Cardiac muscle cell (in vitro differentiated cells and primary cell): ENCODE results near the gene SPPL3. TPM values are rescaled to one million over a fixed set of nuclear protein-coding genes. Genes with fewer than 3 reads are reported as not detected.

Experiments used
- DNase-seq, 2 donors: peaks; one replicate each; pipeline versions ENCODE4 v3.0.0 to v3.0.0-alpha.2; 2010 to 2017; ENCODE audit warnings: low read depth in 1 of 2, low spot score in 1 of 2
- H3K27ac ChIP-seq: fragments of 200-600 bp; sonication (generic); 2 replicates; pipeline ENCODE4 v1.5.1; 2016
- H3K27me3 ChIP-seq: fragments of 200-600 bp; sonication (generic); 2 replicates; pipeline ENCODE4 v1.6.0; 2016; ENCODE audit warnings: control low read depth
- H3K36me3 ChIP-seq: fragments of 200-600 bp; sonication (generic); 2 replicates; pipeline ENCODE4 v1.5.1; 2016; ENCODE audit warnings: control low read depth
- H3K4me1 ChIP-seq: fragments of 200-600 bp; sonication (generic); 2 replicates; pipeline ENCODE4 v1.8.1; 2017; ENCODE audit warnings: low read depth, mild to moderate bottlenecking, mixed run types
- H3K4me3 ChIP-seq: fragments of 200-600 bp; sonication (generic); 2 replicates; pipeline ENCODE4 v1.5.1; 2016; ENCODE audit warnings: mild to moderate bottlenecking
- H3K9me3 ChIP-seq: fragments of 200-600 bp; sonication (generic); 2 replicates; pipeline ENCODE4 v1.5.1; 2017; ENCODE audit warnings: low read depth, mild to moderate bottlenecking, control low read depth
- CTCF ChIP-seq: IDR thresholded peaks from 2 replicates; pipeline ENCODE4 v1.5.1; 2012; ENCODE audit warnings: low read depth, mild to moderate bottlenecking, low read length
- polyA plus RNA-seq: library from polyadenylated mRNA; unstranded; fragments of >200 nt; fragmentation: Nextera tagmentation; extraction: Ambion mirVana; gene quantifications from 2 replicates; pipeline ENCODE4 v1.2.1, GENCODE V29; 2016
- total RNA-seq: library from RNA; depleted of rRNA; stranded (reverse); fragments of >200 nt; gene quantifications from 2 replicates; pipeline ENCODE4 v1.2.3, GENCODE V29; 2016

The SPPL3 gene
- total and polyA plus RNA-seq, 2 experiments from 2014 or later: 26.9 to 111 TPM

DNA sequence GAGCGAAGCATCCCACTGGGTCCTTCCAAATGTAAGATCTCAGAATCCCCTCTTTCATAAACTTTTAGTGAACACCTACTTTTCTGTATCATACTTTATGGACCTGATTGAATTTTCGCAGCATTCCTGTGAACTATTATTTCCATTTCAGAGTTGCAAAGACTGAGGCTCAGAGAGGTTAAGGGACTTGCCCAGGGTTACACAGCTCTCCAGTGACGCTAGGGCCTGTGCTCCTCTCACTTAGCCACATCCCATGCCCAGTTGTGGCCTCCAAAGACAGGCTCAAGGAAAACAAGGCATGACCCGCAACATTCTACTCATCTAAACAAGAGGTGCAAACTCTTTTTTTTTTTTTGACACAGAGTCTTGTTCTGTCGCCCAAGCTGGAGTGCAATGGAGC, 25.9 kb upstream of the SPPL3 start:
- H3K9me3 ChIP-seq: no peaks in the 10 kb centered on the region
- no peaks in the 10 kb centered on the region for H3K4me1 ChIP-seq
- no peak overlapping the region for H3K27ac ChIP-seq
- DNase-seq: no peak
- no peak for TF ChIP-seq CTCF
- no peak overlapping the region for H3K4me3 ChIP-seq
- H3K36me3 ChIP-seq: no peaks in the 10 kb centered on the region
- H3K27me3 ChIP-seq: no peaks in the 10 kb centered on the region

- Histone ChIP-seq H3K4me3 (no peak overlapping the region), H3K36me3 (no peaks in the 10 kb centered on the region), H3K9me3 (no peaks in the 10 kb centered on the region), H3K27me3 (no peaks in the 10 kb centered on the region), H3K4me1 (no peaks in the 10 kb centered on the region), H3K27ac (no peak overlapping the region)
- peak in 1 of 2 donors; percentile 20 for DNase-seq
- no peak for TF ChIP-seq CTCF
These were observed 24.9 kb upstream of the SPPL3 start for GRCh38 chr12:120928864-120929652.

- no peak for DNase-seq
- Histone ChIP-seq H3K4me1 (no peaks in the 10 kb centered on the region), H3K27ac (no peak overlapping the region), H3K9me3 (no peaks in the 10 kb centered on the region), H3K4me3 (no peak overlapping the region), H3K27me3 (no peaks in the 10 kb centered on the region), H3K36me3 (no peaks in the 10 kb centered on the region)
- no peak for TF ChIP-seq CTCF
These were observed 21.8 kb upstream of the SPPL3 start for GRCh38 chr12:120925740-120926563.

DNA sequence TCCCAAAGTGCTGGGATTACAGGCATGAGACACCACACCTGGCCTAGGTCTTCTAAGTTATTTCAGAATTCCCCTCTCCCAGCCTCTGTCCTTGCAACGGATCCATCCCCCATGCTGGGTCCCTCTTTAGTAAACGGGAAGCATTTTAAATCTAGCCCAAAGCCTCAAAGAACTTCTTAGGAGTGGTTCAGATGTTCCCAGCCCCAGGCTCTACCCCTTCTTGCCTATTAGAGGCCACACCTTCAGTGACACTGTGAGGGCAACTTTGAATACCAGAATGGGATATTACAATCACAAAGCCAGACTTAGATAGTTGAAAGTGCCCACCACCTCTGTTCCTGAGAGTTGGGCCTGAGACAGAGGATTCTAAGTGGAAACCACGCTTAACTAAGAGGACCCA, 18.1 kb upstream of the SPPL3 start:
- Histone ChIP-seq H3K27ac (no peak overlapping the region), H3K27me3 (no peaks in the 10 kb centered on the region), H3K4me3 (no peak overlapping the region), H3K36me3 (no peaks in the 10 kb centered on the region), H3K9me3 (no peaks in the 10 kb centered on the region), H3K4me1 (no peaks in the 10 kb centered on the region)
- no peak for DNase-seq
- no peak for TF ChIP-seq CTCF

DNA sequence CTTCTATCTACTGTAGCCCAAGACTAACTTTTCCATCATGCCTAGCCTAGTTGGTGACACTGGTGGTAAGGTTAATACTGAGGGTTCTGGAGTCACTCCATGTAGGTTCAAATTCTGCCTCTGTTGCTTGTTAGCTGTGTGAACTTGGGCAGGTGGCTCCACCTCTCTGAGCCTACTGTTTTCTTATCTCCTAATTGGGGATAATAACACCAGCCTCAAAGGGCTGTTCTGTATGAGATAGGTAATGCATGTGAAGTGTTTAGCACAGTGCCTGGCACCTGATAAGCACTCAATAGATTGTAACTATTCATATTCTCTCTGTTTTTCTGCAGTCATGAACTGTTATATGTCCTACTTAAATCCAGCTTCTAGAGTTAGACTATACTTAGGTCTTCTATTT, 17.5 kb upstream of the SPPL3 start:
- H3K4me1 ChIP-seq: no peaks in the 10 kb centered on the region
- H3K9me3 ChIP-seq: no peaks in the 10 kb centered on the region
- TF ChIP-seq CTCF: no peak
- H3K27ac ChIP-seq: no peak overlapping the region
- no peaks in the 10 kb centered on the region for H3K27me3 ChIP-seq
- H3K36me3 ChIP-seq: no peaks in the 10 kb centered on the region
- H3K4me3 ChIP-seq: no peak overlapping the region
- no peak for DNase-seq
